ENCODE data around the gene DCLRE1A.

DNA sequence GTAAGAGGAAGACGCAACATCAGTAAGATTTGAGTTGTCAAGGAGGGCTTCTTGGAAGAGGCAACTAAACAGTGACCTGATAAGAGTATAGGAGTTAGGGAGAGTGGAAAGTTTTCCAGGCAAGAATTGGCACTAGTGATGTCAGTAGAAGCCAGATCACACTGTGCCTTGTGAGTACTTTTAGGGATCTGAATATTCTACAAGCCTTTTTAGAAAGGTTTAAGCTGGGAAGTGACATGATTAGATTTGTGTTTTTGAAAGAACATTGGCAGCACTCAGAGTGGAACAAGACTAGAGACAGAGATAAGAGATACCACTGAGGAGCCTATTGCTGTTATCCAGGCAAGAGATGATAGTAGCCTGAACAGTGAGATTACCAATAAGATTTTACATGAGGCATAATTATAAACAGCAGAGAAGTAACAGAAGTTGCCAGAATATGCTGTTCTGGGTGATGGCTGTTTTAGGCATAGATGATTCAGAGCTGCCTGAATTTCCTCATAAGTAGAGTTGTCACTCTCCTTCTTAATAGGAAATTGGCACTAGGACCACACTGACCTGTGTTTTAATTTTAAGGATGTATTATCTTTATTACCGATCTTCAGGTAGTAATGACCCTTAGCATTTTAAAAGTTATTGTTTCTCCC is 46.2 kb upstream of the DCLRE1A start:
- TF ChIP-seq, protein P1, sequence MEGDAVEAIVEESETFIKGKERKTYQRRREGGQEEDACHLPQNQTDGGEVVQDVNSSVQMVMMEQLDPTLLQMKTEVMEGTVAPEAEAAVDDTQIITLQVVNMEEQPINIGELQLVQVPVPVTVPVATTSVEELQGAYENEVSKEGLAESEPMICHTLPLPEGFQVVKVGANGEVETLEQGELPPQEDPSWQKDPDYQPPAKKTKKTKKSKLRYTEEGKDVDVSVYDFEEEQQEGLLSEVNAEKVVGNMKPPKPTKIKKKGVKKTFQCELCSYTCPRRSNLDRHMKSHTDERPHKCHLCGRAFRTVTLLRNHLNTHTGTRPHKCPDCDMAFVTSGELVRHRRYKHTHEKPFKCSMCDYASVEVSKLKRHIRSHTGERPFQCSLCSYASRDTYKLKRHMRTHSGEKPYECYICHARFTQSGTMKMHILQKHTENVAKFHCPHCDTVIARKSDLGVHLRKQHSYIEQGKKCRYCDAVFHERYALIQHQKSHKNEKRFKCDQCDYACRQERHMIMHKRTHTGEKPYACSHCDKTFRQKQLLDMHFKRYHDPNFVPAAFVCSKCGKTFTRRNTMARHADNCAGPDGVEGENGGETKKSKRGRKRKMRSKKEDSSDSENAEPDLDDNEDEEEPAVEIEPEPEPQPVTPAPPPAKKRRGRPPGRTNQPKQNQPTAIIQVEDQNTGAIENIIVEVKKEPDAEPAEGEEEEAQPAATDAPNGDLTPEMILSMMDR (IDR thresholded peaks at IDR 0.05), result no peak
- no peak for TF ChIP-seq EP300 (IDR thresholded peaks at IDR 0.05)
- TF ChIP-seq POLR2AphosphoS5 (IDR thresholded peaks at IDR 0.05), result no peak

Data from esophagus muscularis mucosa (tissue), 4 donors.